ENCODE results near the gene TMPRSS11B.
"Not testable (repeated sequence)": the region's sequence is repeated elsewhere in the genome, so short reads cannot be mapped to it uniquely, and the experiment has no call there.

The TMPRSS11B gene

GRCh38 chr4:68218044-68218443, 27.4 kb downstream of the TMPRSS11B start:
- no peak for DNase-seq (ENCODE audit: low spot score)

GRCh38 chr4:68216501-68216900, 29.0 kb downstream of the TMPRSS11B start:
- DNase-seq (ENCODE audit: low spot score), result no peak

GRCh38 chr4:68209003-68209402, 36.5 kb downstream of the TMPRSS11B start:
- DNase-seq (ENCODE audit: low spot score), result no peak

- DNase-seq (ENCODE audit: low spot score), result not testable (repeated sequence)
These were observed 51.2 kb downstream of the TMPRSS11B start for GRCh38 chr4:68194305-68194704.

GRCh38 chr4:68193194-68193593, 52.3 kb downstream of the TMPRSS11B start:
- DNase-seq (ENCODE audit: low spot score), result no peak

GRCh38 chr4:68187145-68187544, 58.3 kb downstream of the TMPRSS11B start:
- no peak for DNase-seq (ENCODE audit: low spot score)

GRCh38 chr4:68184923-68185322, 60.6 kb downstream of the TMPRSS11B start:
- no peak for DNase-seq (ENCODE audit: low spot score)

- DNase-seq (ENCODE audit: low spot score), result no peak
These were observed 62.1 kb downstream of the TMPRSS11B start for GRCh38 chr4:68183417-68183816.

GRCh38 chr4:68182382-68182820, 63.1 kb downstream of the TMPRSS11B start:
- no peak for DNase-seq (ENCODE audit: low spot score)

- no peak for DNase-seq (ENCODE audit: low spot score)
These were observed 64.5 kb downstream of the TMPRSS11B start for GRCh38 chr4:68180849-68181526.

GRCh38 chr4:68176904-68177303, 68.6 kb downstream of the TMPRSS11B start:
- no peak for DNase-seq (ENCODE audit: low spot score)

Data from hepatic stellate cell (primary cell).